ENCODE data around the gene SLC39A11.
A peak's percentile ranks its signal among the peaks of the same experiment; 100 is the strongest.

SLC39A11 gene, protein sequence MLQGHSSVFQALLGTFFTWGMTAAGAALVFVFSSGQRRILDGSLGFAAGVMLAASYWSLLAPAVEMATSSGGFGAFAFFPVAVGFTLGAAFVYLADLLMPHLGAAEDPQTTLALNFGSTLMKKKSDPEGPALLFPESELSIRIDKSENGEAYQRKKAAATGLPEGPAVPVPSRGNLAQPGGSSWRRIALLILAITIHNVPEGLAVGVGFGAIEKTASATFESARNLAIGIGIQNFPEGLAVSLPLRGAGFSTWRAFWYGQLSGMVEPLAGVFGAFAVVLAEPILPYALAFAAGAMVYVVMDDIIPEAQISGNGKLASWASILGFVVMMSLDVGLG

DNA sequence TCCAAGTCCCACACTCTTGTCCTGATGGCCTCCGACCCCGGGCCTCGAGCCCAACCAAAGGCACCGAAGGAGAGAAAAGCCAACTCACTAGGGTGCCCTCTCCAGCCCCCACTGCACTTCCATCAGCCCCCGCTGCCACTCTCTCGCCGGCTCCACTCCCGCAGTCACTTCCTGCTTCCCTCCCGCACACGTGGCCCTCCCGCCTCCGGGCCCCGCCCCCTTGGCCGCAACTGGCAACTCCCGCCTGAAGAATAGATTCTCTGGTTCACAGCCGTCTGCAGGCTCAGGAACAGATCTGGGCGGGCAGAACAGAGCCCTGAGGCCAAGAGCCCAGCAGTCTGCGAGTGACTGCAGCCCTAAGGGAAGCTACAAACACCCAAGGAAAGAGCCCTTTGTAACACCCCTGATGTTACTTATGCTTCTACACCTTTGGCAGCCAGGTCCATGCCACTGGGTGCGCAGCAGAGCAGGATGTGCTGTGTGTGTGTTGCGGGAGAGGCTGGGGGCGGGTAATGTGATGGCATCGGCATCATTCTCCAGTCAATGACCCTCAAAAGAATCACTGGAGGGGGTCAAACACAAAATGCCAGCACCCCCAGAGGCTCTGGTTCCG lies at the start of gene SLC39A11:
SLC39A11 (minus strand) TSS at position 166 of the 613 bp plus-strand sequence. CDS start 3,924 bp downstream, outside the sequence.
- Histone ChIP-seq H3K4me2 (ENCODE audit: low read length) (peak within 1 kb of the TSS; percentile 88), H3K4me1 (ENCODE audit: low read length) (peaks cover 6% of the 10 kb centered on the region), H3K9me3 (ENCODE audit: insufficient read depth, low read length) (no peaks in the 10 kb centered on the region), H3K4me3 (ENCODE audit: low read length) (peak within 1 kb of the TSS; percentile 93), H3K9ac (ENCODE audit: low read length) (peak within 1 kb of the TSS; percentile 81), H3K79me2 (ENCODE audit: low read length) (peaks cover 19% of the 10 kb centered on the region), H3K27me3 (ENCODE audit: low read depth, low read length) (peaks cover 9% of the 10 kb centered on the region; the same call in 1 of the 2 replicates), H3K36me3 (replicated peaks; ENCODE audit: low read depth, low read length) (peaks cover under 1% of the 10 kb centered on the region), H3K27ac (ENCODE audit: low read length) (peak within 1 kb of the TSS; percentile 39), H4K20me1 (ENCODE audit: insufficient read depth, low read length) (no peaks in the 10 kb centered on the region), H2AFZ (ENCODE audit: low read depth, low read length) (peak within 1 kb of the TSS; percentile 98)
- TF ChIP-seq, protein P1, sequence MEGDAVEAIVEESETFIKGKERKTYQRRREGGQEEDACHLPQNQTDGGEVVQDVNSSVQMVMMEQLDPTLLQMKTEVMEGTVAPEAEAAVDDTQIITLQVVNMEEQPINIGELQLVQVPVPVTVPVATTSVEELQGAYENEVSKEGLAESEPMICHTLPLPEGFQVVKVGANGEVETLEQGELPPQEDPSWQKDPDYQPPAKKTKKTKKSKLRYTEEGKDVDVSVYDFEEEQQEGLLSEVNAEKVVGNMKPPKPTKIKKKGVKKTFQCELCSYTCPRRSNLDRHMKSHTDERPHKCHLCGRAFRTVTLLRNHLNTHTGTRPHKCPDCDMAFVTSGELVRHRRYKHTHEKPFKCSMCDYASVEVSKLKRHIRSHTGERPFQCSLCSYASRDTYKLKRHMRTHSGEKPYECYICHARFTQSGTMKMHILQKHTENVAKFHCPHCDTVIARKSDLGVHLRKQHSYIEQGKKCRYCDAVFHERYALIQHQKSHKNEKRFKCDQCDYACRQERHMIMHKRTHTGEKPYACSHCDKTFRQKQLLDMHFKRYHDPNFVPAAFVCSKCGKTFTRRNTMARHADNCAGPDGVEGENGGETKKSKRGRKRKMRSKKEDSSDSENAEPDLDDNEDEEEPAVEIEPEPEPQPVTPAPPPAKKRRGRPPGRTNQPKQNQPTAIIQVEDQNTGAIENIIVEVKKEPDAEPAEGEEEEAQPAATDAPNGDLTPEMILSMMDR (IDR thresholded peaks at IDR 0.05; ENCODE audit: low read depth, low read length), result no peak
- no peak for TF ChIP-seq EZH2phosphoT487 (IDR thresholded peaks at IDR 0.05; ENCODE audit: low read depth)

DNA sequence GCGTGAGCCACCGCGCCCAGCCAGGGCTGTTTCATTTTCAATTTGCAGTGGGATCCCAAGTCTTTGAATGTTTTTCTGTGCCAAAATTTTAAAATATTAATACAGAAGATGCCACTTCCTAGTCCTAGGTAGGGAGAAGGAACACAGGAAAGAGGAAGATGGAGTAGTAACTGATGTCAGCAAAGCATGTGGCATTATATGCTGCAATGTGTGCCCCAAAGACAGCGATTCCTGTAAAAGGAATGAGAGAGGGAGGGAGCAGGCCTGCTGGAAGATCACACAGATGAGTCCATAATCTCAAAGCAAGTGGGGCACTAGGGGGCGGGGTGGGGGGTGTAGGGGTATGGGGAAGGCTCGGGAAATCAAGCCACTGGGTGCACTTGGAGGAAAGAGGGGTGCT lies 48.9 kb upstream of the SLC39A11 start:
- Histone ChIP-seq H3K4me1 (ENCODE audit: low read length) (peaks cover 5% of the 10 kb centered on the region; the same call in 1 of the 2 replicates), H2AFZ (ENCODE audit: low read depth, low read length) (no peak overlapping the region), H3K36me3 (replicated peaks; ENCODE audit: low read depth, low read length) (peaks cover 6% of the 10 kb centered on the region)

DNA sequence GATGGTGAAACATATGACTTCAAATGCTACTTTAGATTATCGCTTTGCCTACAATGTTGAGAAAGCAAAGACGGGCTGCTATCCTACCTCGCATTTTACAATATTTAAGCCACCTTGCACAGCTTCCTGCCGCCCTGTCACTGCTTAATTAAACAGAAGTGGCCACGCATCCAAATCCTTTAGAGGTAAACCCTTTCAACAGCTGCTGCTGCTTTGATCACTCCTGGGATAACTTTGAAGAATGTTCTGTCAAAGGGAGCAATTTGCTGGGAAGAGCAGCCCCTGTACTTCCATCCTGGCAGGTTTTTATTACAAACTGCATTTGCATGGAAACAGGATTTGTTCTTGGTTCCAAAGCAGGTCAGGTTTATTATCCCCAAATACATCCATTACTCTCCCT lies 48.1 kb upstream of the SLC39A11 start:
- no peaks in the 10 kb centered on the region for H3K79me2 ChIP-seq (ENCODE audit: low read length)
- no peaks in the 10 kb centered on the region for H4K20me1 ChIP-seq (ENCODE audit: insufficient read depth, low read length)
- H3K27ac ChIP-seq (ENCODE audit: low read length), result no peak overlapping the region
- no peak overlapping the region for H3K4me3 ChIP-seq (ENCODE audit: low read length)
- H3K36me3 ChIP-seq (replicated peaks; ENCODE audit: low read depth, low read length), result peaks cover 6% of the 10 kb centered on the region
- no peaks in the 10 kb centered on the region for H3K9me3 ChIP-seq (ENCODE audit: insufficient read depth, low read length)
- TF ChIP-seq EZH2phosphoT487 (IDR thresholded peaks at IDR 0.05; ENCODE audit: low read depth), result no peak
- TF ChIP-seq, protein P1 (IDR thresholded peaks at IDR 0.05; ENCODE audit: low read depth, low read length), result no peak
- H3K4me2 ChIP-seq (ENCODE audit: low read length), result no peak overlapping the region
- H3K4me1 ChIP-seq (ENCODE audit: low read length), result peaks cover 5% of the 10 kb centered on the region; the same call in 1 of the 2 replicates
- no peak overlapping the region for H3K9ac ChIP-seq (ENCODE audit: low read length)
- H3K27me3 ChIP-seq (ENCODE audit: low read depth, low read length), result no peaks in the 10 kb centered on the region
- no peak overlapping the region for H2AFZ ChIP-seq (ENCODE audit: low read depth, low read length)

More for the DNA sequence above, 48.9 kb upstream of the SLC39A11 start:
- no peak overlapping the region for H3K4me3 ChIP-seq (ENCODE audit: low read length)
- H4K20me1 ChIP-seq (ENCODE audit: insufficient read depth, low read length), result no peaks in the 10 kb centered on the region
- no peak overlapping the region for H3K27ac ChIP-seq (ENCODE audit: low read length)
- H3K9ac ChIP-seq (ENCODE audit: low read length), result no peak overlapping the region
- no peaks in the 10 kb centered on the region for H3K27me3 ChIP-seq (ENCODE audit: low read depth, low read length)
- H3K9me3 ChIP-seq (ENCODE audit: insufficient read depth, low read length), result no peaks in the 10 kb centered on the region
- H3K4me2 ChIP-seq (ENCODE audit: low read length), result no peak overlapping the region
- TF ChIP-seq, protein P1 (IDR thresholded peaks at IDR 0.05; ENCODE audit: low read depth, low read length), result no peak
- TF ChIP-seq EZH2phosphoT487 (IDR thresholded peaks at IDR 0.05; ENCODE audit: low read depth), result no peak
- H3K79me2 ChIP-seq (ENCODE audit: low read length), result no peaks in the 10 kb centered on the region

DNA sequence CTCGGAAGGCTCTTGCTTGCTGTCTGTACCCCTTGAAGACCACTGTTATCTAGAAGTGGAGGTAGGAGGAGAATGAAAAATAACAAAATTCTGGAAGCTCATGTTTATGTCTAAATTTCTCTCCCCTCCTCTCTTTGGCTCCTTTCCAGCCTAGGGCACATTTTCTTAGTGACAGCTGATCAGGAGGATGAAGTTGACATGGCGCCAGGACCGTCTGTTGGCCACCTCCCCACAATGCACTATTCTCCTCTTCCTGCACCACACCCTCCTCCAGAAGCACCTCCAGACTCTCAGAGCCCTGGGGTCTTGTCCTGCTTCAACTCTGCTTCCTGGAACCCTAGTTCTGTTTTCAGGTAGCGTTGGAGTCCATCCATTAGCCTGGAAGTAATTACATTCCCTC lies 46.8 kb upstream of the SLC39A11 start:
- Histone ChIP-seq H3K27ac (ENCODE audit: low read length) (no peak overlapping the region), H3K4me2 (ENCODE audit: low read length) (no peak overlapping the region), H3K4me1 (ENCODE audit: low read length) (peaks cover 12% of the 10 kb centered on the region), H3K27me3 (ENCODE audit: low read depth, low read length) (no peaks in the 10 kb centered on the region), H3K4me3 (ENCODE audit: low read length) (no peak overlapping the region), H3K36me3 (replicated peaks; ENCODE audit: low read depth, low read length) (peaks cover 3% of the 10 kb centered on the region), H3K79me2 (ENCODE audit: low read length) (no peaks in the 10 kb centered on the region), H3K9ac (ENCODE audit: low read length) (no peak overlapping the region), H4K20me1 (ENCODE audit: insufficient read depth, low read length) (no peaks in the 10 kb centered on the region), H2AFZ (ENCODE audit: low read depth, low read length) (no peak overlapping the region), H3K9me3 (ENCODE audit: insufficient read depth, low read length) (no peaks in the 10 kb centered on the region)
- TF ChIP-seq, protein P1 (IDR thresholded peaks at IDR 0.05; ENCODE audit: low read depth, low read length), result no peak
- TF ChIP-seq EZH2phosphoT487 (IDR thresholded peaks at IDR 0.05; ENCODE audit: low read depth), result no peak

All from OCI-LY3 (cell line).